KMS-11 (cell line): ENCODE results near the gene SDK1.

Source experiments
- H2AFZ ChIP-seq: fragments of 200-600 bp; sonication (generic); 2 replicates; pipeline ENCODE4 v1.6.1; 2016; ENCODE audit warnings: antibody characterized with exemption, mixed run types, low read depth
- H3K27ac ChIP-seq: fragments of 200-600 bp; sonication (generic); 2 replicates; pipeline ENCODE4 v1.6.1; 2016; ENCODE audit warnings: mild to moderate bottlenecking, mixed run types
- H3K27me3 ChIP-seq: fragments of 200-600 bp; sonication (generic); 2 replicates; pipeline ENCODE4 v1.6.1; 2017; ENCODE audit warnings: mild to moderate bottlenecking, low read depth, mixed run types, moderate library complexity; ENCODE audit not compliant: insufficient read depth
- H3K36me3 ChIP-seq: fragments of 200-600 bp; sonication (generic); 2 replicates; pipeline ENCODE4 v1.6.1; 2017; ENCODE audit warnings: mild to moderate bottlenecking, mixed run types; ENCODE audit not compliant: insufficient read depth
- H3K4me1 ChIP-seq: fragments of 200-600 bp; sonication (generic); 2 replicates; pipeline ENCODE4 v1.6.1; 2016; ENCODE audit warnings: mild to moderate bottlenecking, low read depth, mixed run types; ENCODE audit not compliant: poor library complexity, severe bottlenecking
- H3K4me2 ChIP-seq: fragments of 200-600 bp; sonication (generic); 2 replicates; pipeline ENCODE4 v1.7.0; 2016; ENCODE audit warnings: mild to moderate bottlenecking, mixed run types
- H3K4me3 ChIP-seq: fragments of 200-600 bp; sonication (generic); IDR thresholded peaks from 2 replicates; pipeline ENCODE4 v1.6.1; 2017; ENCODE audit warnings: low read depth, low read length, mixed read lengths; ENCODE audit not compliant: insufficient read depth
- H3K79me2 ChIP-seq: fragments of 200-600 bp; sonication (generic); 2 replicates; pipeline ENCODE4 v1.6.1; 2016; ENCODE audit warnings: low read depth, mixed run types; ENCODE audit not compliant: insufficient read depth
- H3K9ac ChIP-seq: fragments of 200-600 bp; sonication (generic); 2 replicates; pipeline ENCODE4 v1.6.1; 2016; ENCODE audit warnings: mild to moderate bottlenecking, mixed run types
- H4K20me1 ChIP-seq: fragments of 200-600 bp; sonication (generic); 2 replicates; pipeline ENCODE4 v1.6.1; 2016; ENCODE audit warnings: mild to moderate bottlenecking, mixed run types; ENCODE audit not compliant: insufficient read depth
- CTCF ChIP-seq: fragments of 200-600 bp; sonication (generic); conservative IDR thresholded peaks from 2 replicates; pipeline ENCODE4 v1.6.1; 2017; ENCODE audit warnings: low read depth, mild to moderate bottlenecking, antibody characterized with exemption, low read length, moderate library complexity, mixed read lengths

The SDK1 gene

GRCh38 chr7:3655635-3656034, 354.6 kb downstream of the SDK1 start:
- Histone ChIP-seq H3K4me3 (no peak overlapping the region), H3K4me1 (no peaks in the 10 kb centered on the region), H3K4me2 (no peak overlapping the region), H3K79me2 (no peaks in the 10 kb centered on the region), H3K36me3 (no peaks in the 10 kb centered on the region), H3K27ac (no peak overlapping the region), H2AFZ (no peak overlapping the region), H3K27me3 (no peaks in the 10 kb centered on the region), H3K9ac (no peak overlapping the region), H4K20me1 (no peaks in the 10 kb centered on the region)
- TF ChIP-seq CTCF, result no peak

- H3K27me3 ChIP-seq, result no peaks in the 10 kb centered on the region
Observed at GRCh38 chr7:3657206-3657605, 356.2 kb downstream of the SDK1 start.

GRCh38 chr7:3668743-3669142, 367.7 kb downstream of the SDK1 start:
- Histone ChIP-seq H3K4me3 (no peak overlapping the region), H3K27ac (no peak overlapping the region), H3K36me3 (no peaks in the 10 kb centered on the region), H3K27me3 (no peaks in the 10 kb centered on the region), H2AFZ (no peak overlapping the region), H3K4me2 (no peak overlapping the region), H3K9ac (no peak overlapping the region), H3K4me1 (no peaks in the 10 kb centered on the region), H3K79me2 (no peaks in the 10 kb centered on the region), H4K20me1 (no peaks in the 10 kb centered on the region)
- TF ChIP-seq CTCF, result no peak

More at GRCh38 chr7:3657206-3657605, 356.2 kb downstream of the SDK1 start:
- TF ChIP-seq CTCF, result no peak
- Histone ChIP-seq H3K27ac (no peak overlapping the region), H3K9ac (no peak overlapping the region), H3K4me3 (no peak overlapping the region), H3K4me1 (no peaks in the 10 kb centered on the region), H4K20me1 (no peaks in the 10 kb centered on the region), H3K79me2 (no peaks in the 10 kb centered on the region), H3K36me3 (no peaks in the 10 kb centered on the region), H2AFZ (no peak overlapping the region), H3K4me2 (no peak overlapping the region)

GRCh38 chr7:3670898-3671297, 369.8 kb downstream of the SDK1 start:
- TF ChIP-seq CTCF, result no peak
- H3K36me3 ChIP-seq, result no peaks in the 10 kb centered on the region
- no peak overlapping the region for H2AFZ ChIP-seq
- no peaks in the 10 kb centered on the region for H4K20me1 ChIP-seq
- no peaks in the 10 kb centered on the region for H3K27me3 ChIP-seq
- H3K4me1 ChIP-seq, result no peaks in the 10 kb centered on the region
- H3K79me2 ChIP-seq, result no peaks in the 10 kb centered on the region
- no peak overlapping the region for H3K9ac ChIP-seq
- no peak overlapping the region for H3K27ac ChIP-seq
- H3K4me3 ChIP-seq, result no peak overlapping the region
- no peak overlapping the region for H3K4me2 ChIP-seq
